IMR-90 (cell line): ENCODE data around the gene GPX5. TPM values are rescaled to one million over a fixed set of nuclear protein-coding genes. Genes with fewer than 3 reads are reported as not detected.

Experiments
- ATAC-seq: fragments of 200-7000 bp; cut with Tn5 transposase; 2 replicates; pipeline ENCODE4 v1.9.1; 2020; ENCODE audit warnings: low read depth, mild to moderate bottlenecking, moderate library complexity
- BruUV-seq: library from RNA; stranded (reverse); fragments of 400-500 nt; replicated peaks from 2 replicates; lab custom pipeline; 2021; lab: Mats Ljungman, UMichigan
- CTCF ChIA-PET: fragments of 300-600 bp; formaldehyde crosslinking; extraction: SDS; loops from one replicate; lab custom pipeline; 2021; ENCODE audit warnings: antibody characterized with exemption; lab: Yijun Ruan, JAX
- POLR2A ChIA-PET: fragments of 300-600 bp; sonication (Branson Sonifier 250); formaldehyde crosslinking; loops from one replicate; lab custom pipeline; 2022; ENCODE audit warnings: antibody characterized with exemption; ENCODE audit not compliant: unreplicated experiment; lab: Charles Lee
- DNase-seq: peaks from one replicate; pipeline ENCODE4 v3.0.0; 2013
- H2AFZ ChIP-seq: replicated peaks from 2 replicates; pipeline ENCODE3; 2013; ENCODE audit warnings: low read length, mild to moderate bottlenecking; ENCODE audit not compliant: poor library complexity
- H2AK5ac ChIP-seq: 2 replicates; pipeline ENCODE4 v1.6.1; 2013; ENCODE audit warnings: low read depth, low read length, inconsistent platforms
- H2AK9ac ChIP-seq: replicated peaks from 2 replicates; pipeline ENCODE3; 2013; ENCODE audit warnings: mild to moderate bottlenecking, low read depth, low read length, moderate library complexity; ENCODE audit not compliant: poor library complexity
- H2BK120ac ChIP-seq: 2 replicates; pipeline ENCODE4 v1.6.1; 2013; ENCODE audit warnings: low read depth, low read length, inconsistent platforms
- H2BK15ac ChIP-seq: 3 replicates; pipeline ENCODE4 v1.6.1; 2013; ENCODE audit warnings: low read depth, low read length, inconsistent platforms
- H2BK20ac ChIP-seq: 2 replicates; pipeline ENCODE4 v1.6.1; 2013; ENCODE audit warnings: low read depth, mild to moderate bottlenecking, inconsistent platforms, low read length, moderate library complexity
- H2BK5ac ChIP-seq: 2 replicates; pipeline ENCODE4 v1.6.1; 2013; ENCODE audit warnings: mild to moderate bottlenecking, low read depth, low read length, inconsistent platforms; ENCODE audit not compliant: poor library complexity, severe bottlenecking
- H3K14ac ChIP-seq: replicated peaks from 2 replicates; pipeline ENCODE4 v1.6.1; 2013; ENCODE audit warnings: low read depth, low read length, inconsistent platforms
- H3K18ac ChIP-seq: 2 replicates; pipeline ENCODE4 v1.6.1; 2013; ENCODE audit warnings: low read depth, low read length, control low read depth
- H3K23ac ChIP-seq: 2 replicates; pipeline ENCODE4 v1.6.1; 2013; ENCODE audit warnings: low read depth, low read length, inconsistent platforms
- H3K27ac ChIP-seq: 2 replicates; pipeline ENCODE4 v1.5.1; 2013; ENCODE audit warnings: mild to moderate bottlenecking, control low read depth, low read length; ENCODE audit not compliant: insufficient read depth
- H3K27me3 ChIP-seq: 2 replicates; pipeline ENCODE4 v1.6.1; 2013; ENCODE audit warnings: low read length; ENCODE audit not compliant: control insufficient read depth, insufficient read depth
- H3K36me3 ChIP-seq: 2 replicates; pipeline ENCODE4 v1.6.1; 2013; ENCODE audit warnings: low read length, mixed read lengths; ENCODE audit not compliant: control insufficient read depth, insufficient read depth
- H3K4ac ChIP-seq: 2 replicates; pipeline ENCODE4 v1.6.1; 2013; ENCODE audit warnings: low read depth, low read length, inconsistent platforms
- H3K4me1 ChIP-seq: 2 replicates; pipeline ENCODE4 v1.6.1; 2013; ENCODE audit warnings: low read length, mixed read lengths; ENCODE audit not compliant: control insufficient read depth, insufficient read depth
- H3K4me2 ChIP-seq: 2 replicates; pipeline ENCODE4 v1.6.1; 2013; ENCODE audit warnings: low read depth, mild to moderate bottlenecking, control low read depth, low read length, moderate library complexity
- H3K4me3 ChIP-seq: 2 replicates; pipeline ENCODE4 v1.5.1; 2013; ENCODE audit warnings: low read depth, mild to moderate bottlenecking, control low read depth, low read length, moderate library complexity; ENCODE audit not compliant: insufficient read depth
- H3K56ac ChIP-seq: 2 replicates; pipeline ENCODE4 v1.6.1; 2013; ENCODE audit warnings: low read length, inconsistent platforms; ENCODE audit not compliant: insufficient read depth; ENCODE audit errors: extremely low read depth
- H3K79me1 ChIP-seq, 2 experiments: 2 replicates each; pipeline ENCODE4 v1.6.1; 2013; ENCODE audit warnings: low read length in 2 of 2, inconsistent platforms in 1 of 2, low read depth in 1 of 2
- H3K9ac ChIP-seq: 2 replicates; pipeline ENCODE4 v1.6.1; 2013; ENCODE audit warnings: low read depth, low read length, control low read depth
- H3K9me1 ChIP-seq: 2 replicates; pipeline ENCODE4 v1.6.1; 2013; ENCODE audit warnings: low read length, inconsistent platforms; ENCODE audit not compliant: insufficient read depth
- H3K9me3 ChIP-seq: 2 replicates; pipeline ENCODE4 v1.6.1; 2013; ENCODE audit warnings: low read length; ENCODE audit not compliant: control insufficient read depth, insufficient read depth
- H4K20me1 ChIP-seq: 2 replicates; pipeline ENCODE4 v1.6.1; 2013; ENCODE audit warnings: low read length, inconsistent platforms; ENCODE audit not compliant: insufficient read depth
- H4K5ac ChIP-seq: 2 replicates; pipeline ENCODE4 v1.6.1; 2013; ENCODE audit warnings: mild to moderate bottlenecking, low read depth, low read length, control low read depth
- H4K8ac ChIP-seq, 2 experiments: 2 replicates each; pipeline ENCODE4 v1.6.1; 2013; ENCODE audit warnings: low read depth in 2 of 2, low read length in 2 of 2, control low read depth in 1 of 2, inconsistent platforms in 1 of 2
- H4K91ac ChIP-seq: 2 replicates; pipeline ENCODE4 v1.6.1; 2013; ENCODE audit warnings: low read depth, low read length, inconsistent platforms; ENCODE audit not compliant: insufficient read depth
- BHLHE40 ChIP-seq: fragments of 150-350 bp; IDR thresholded peaks from 2 replicates; pipeline ENCODE4 v1.6.1; 2016; ENCODE audit warnings: mild to moderate bottlenecking, low read depth, low read length
- CEBPB ChIP-seq: IDR thresholded peaks from 2 replicates; pipeline ENCODE4 v1.6.1; 2012; ENCODE audit warnings: low read depth, low read length, improper control_type of control experiment
- CHD1 ChIP-seq: IDR thresholded peaks from 2 replicates; pipeline ENCODE4 v1.6.1; 2012; ENCODE audit warnings: low read depth, low read length, improper control_type of control experiment
- CTCF ChIP-seq: conservative IDR thresholded peaks from 2 replicates; pipeline ENCODE4 v1.5.1; 2012; ENCODE audit warnings: mild to moderate bottlenecking, low read depth, low read length, improper control_type of control experiment
- ELK1 ChIP-seq: fragments of 150-350 bp; IDR thresholded peaks from 2 replicates; pipeline ENCODE4 v1.6.1; 2016; ENCODE audit warnings: low read depth, mild to moderate bottlenecking, low read length, moderate library complexity, borderline replicate concordance
- FOS ChIP-seq: fragments of 150-350 bp; IDR thresholded peaks from 2 replicates; pipeline ENCODE4 v1.6.1; 2016; ENCODE audit warnings: low read depth, low read length
- MAFK ChIP-seq: IDR thresholded peaks from 2 replicates; pipeline ENCODE4 v1.6.1; 2012; ENCODE audit warnings: low read depth, low read length, improper control_type of control experiment
- MAZ ChIP-seq: IDR thresholded peaks from 2 replicates; pipeline ENCODE4 v1.6.1; 2012; ENCODE audit warnings: low read depth, mild to moderate bottlenecking, low read length, improper control_type of control experiment, moderate library complexity, borderline replicate concordance
- MXI1 ChIP-seq: IDR thresholded peaks from 2 replicates; pipeline ENCODE4 v1.6.1; 2012; ENCODE audit warnings: low read depth, mild to moderate bottlenecking, low read length, moderate library complexity, borderline replicate concordance
- NFE2L2 ChIP-seq: fragments of 150-350 bp; IDR thresholded peaks from 2 replicates; pipeline ENCODE4 v1.6.1; 2016; ENCODE audit warnings: low read depth, mild to moderate bottlenecking, low read length
- POLR2A ChIP-seq: IDR thresholded peaks from 2 replicates; pipeline ENCODE4 v1.6.1; 2012; ENCODE audit warnings: mild to moderate bottlenecking, low read depth, low read length
- RAD21 ChIP-seq: IDR thresholded peaks from 2 replicates; pipeline ENCODE4 v1.6.1; 2012; ENCODE audit warnings: low read length, improper control_type of control experiment
- RCOR1 ChIP-seq: IDR thresholded peaks from 2 replicates; pipeline ENCODE4 v1.6.1; 2012; ENCODE audit warnings: mild to moderate bottlenecking, low read length, improper control_type of control experiment; ENCODE audit not compliant: insufficient replicate concordance
- RFX5 ChIP-seq: IDR thresholded peaks from 2 replicates; pipeline ENCODE4 v1.8.0; 2012; ENCODE audit warnings: low read depth, mild to moderate bottlenecking, low read length, moderate library complexity
- SMC3 ChIP-seq: fragments of 150-350 bp; IDR thresholded peaks from 2 replicates; pipeline ENCODE4 v1.6.1; 2016; ENCODE audit warnings: low read depth, mild to moderate bottlenecking, antibody characterized with exemption, low read length, moderate library complexity
- WGBS, 2 experiments: methylation state at CpG; one replicate each; pipeline versions ENCODE4 v1.1.5 to v1.1.7; 2013; ENCODE audit warnings: missing lambda C conversion rate in 2 of 2; ENCODE audit not compliant: insufficient read length in 1 of 2; ENCODE audit errors: extremely low coverage in 2 of 2; 5-methylcytosine and 5-hydroxymethylcytosine counted together
- dilution Hi-C: fragments of 300-500 bp; cut with HindIII; formaldehyde crosslinking; loops from one replicate; pipeline ENCODE4 v1.14.3; 2018; ENCODE audit warnings: low sequenced_read_pairs; ENCODE audit not compliant: unreplicated experiment
- in situ Hi-C: fragments of 300-500 bp; cut with MboI; formaldehyde crosslinking; loops from 3 replicates; pipeline ENCODE4 v1.14.3; 2019; ENCODE audit warnings: low sequenced_read_pairs, inconsistent platforms, mixed read lengths
- intact Hi-C: fragments of 100-400 bp; cut with micrococcal nuclease; formaldehyde crosslinking; loops from 2 replicates; pipeline ENCODE4 v1.10.0; 2022
- polyA plus RNA-seq, 3 experiments: library from polyadenylated mRNA; depleted of rRNA; stranded (reverse); fragments of >200 nt; gene quantifications; 2 replicates each; pipeline ENCODE4 v1.2.3, GENCODE V29; 2012; ENCODE audit warnings: low replicate concordance in 1 of 3
- total RNA-seq: library from RNA; depleted of rRNA; stranded (reverse); fragments of >200 nt; gene quantifications from 2 replicates; pipeline ENCODE4 v1.2.3, GENCODE V29; 2012
- TF ChIP-seq, protein P1 (sequence below): fragments of 150-350 bp; IDR thresholded peaks from 2 replicates; pipeline ENCODE4 v1.6.1; 2017; ENCODE audit warnings: mild to moderate bottlenecking, antibody characterized with exemption, low read length, low read depth

The GPX5 gene
- total and polyA plus RNA-seq, 2 of the 4 experiments (the other 2 are of a cell fraction) = not detected

DNA sequence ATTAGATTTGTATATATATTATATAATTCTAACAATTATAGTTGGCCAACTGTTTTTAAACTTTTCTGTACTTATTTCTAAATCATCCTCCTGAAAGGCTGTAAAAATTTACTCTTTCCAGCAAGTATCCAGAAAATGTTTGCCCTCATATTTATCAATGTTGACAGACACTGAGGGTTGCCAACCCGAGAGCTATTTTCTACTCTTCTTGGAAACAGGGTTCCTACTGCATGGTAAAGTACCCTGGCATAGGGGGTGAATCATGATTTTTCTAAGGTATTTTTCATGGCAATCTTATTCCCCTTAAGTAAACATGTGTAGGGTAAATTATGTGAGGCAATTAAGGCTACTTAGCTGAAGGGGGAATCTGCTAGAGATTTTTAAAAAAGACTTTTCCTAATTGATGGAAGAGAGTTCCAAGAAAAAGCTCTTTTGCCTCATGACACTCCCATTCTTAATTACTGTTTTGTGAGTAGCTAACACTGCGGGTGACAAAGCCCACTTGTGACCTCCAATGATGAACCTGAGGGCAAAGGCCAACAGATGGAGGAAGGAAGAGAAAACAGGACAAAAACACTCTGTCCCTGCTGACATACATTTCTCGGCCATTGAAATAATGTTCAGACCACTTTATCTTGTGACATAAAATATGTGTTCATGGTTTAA lies 37.9 kb downstream of the GPX5 start:
- no peaks in the 10 kb centered on the region for H3K9me1 ChIP-seq
- intact Hi-C loops (no loop called here), dilution Hi-C loops (no loop called here), in situ Hi-C loops (no loop called here)
- no peak for TF ChIP-seq MAZ
- no peak for TF ChIP-seq SMC3
- TF ChIP-seq RFX5 = no peak
- no peak for TF ChIP-seq MAFK
- no peak for TF ChIP-seq RAD21
- no peak for TF ChIP-seq ELK1
- TF ChIP-seq, protein P1, sequence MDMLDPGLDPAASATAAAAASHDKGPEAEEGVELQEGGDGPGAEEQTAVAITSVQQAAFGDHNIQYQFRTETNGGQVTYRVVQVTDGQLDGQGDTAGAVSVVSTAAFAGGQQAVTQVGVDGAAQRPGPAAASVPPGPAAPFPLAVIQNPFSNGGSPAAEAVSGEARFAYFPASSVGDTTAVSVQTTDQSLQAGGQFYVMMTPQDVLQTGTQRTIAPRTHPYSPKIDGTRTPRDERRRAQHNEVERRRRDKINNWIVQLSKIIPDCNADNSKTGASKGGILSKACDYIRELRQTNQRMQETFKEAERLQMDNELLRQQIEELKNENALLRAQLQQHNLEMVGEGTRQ = no peak
- no peak for TF ChIP-seq FOS
- no peak for TF ChIP-seq BHLHE40
- no peak for TF ChIP-seq NFE2L2
- TF ChIP-seq CHD1 = no peak
- no peak for TF ChIP-seq POLR2A
- TF ChIP-seq RCOR1 = no peak
- TF ChIP-seq CTCF = no peak
- no peak for TF ChIP-seq CEBPB
- TF ChIP-seq MXI1 = no peak
- WGBS, 2 experiments = no CpG with 5 or more reads among the region's 3 CpGs
- no peaks in the 10 kb centered on the region for H3K36me3 ChIP-seq
- no peak overlapping the region for H2BK5ac ChIP-seq
- H2BK120ac ChIP-seq = no peak overlapping the region
- BruUV-seq = no TSS peak
- no peak overlapping the region for H4K5ac ChIP-seq
- no peak overlapping the region for H2AK9ac ChIP-seq
- no peak overlapping the region for H2AFZ ChIP-seq
- no peaks in the 10 kb centered on the region for H4K20me1 ChIP-seq
- no peak overlapping the region for H4K8ac ChIP-seq
- H3K4me2 ChIP-seq = no peak overlapping the region
- no peak overlapping the region for H2BK20ac ChIP-seq
- DNase-seq = no peak
- no peak overlapping the region for H2BK15ac ChIP-seq
- H3K4me3 ChIP-seq = no peak overlapping the region
- no peak overlapping the region for H3K27ac ChIP-seq
- H3K18ac ChIP-seq = no peak overlapping the region
- no peak overlapping the region for H3K9ac ChIP-seq
- no peak overlapping the region for H3K56ac ChIP-seq
- H3K14ac ChIP-seq = no peak overlapping the region
- CTCF ChIA-PET = no interaction called here
- no peak overlapping the region for H3K4ac ChIP-seq
- H3K27me3 ChIP-seq = no peaks in the 10 kb centered on the region
- POLR2A ChIA-PET = no interaction called here
- no peaks in the 10 kb centered on the region for H3K79me1 ChIP-seq
- H3K4me1 ChIP-seq = no peaks in the 10 kb centered on the region
- ATAC-seq = no peak
- H3K23ac ChIP-seq = no peak overlapping the region
- H4K91ac ChIP-seq = no peak overlapping the region
- H2AK5ac ChIP-seq = no peak overlapping the region
- H3K9me3 ChIP-seq = no peaks in the 10 kb centered on the region
